Keratinocyte (primary cell): Measurements from ENCODE around the gene CSTF2T. TPM values are rescaled to one million over a fixed set of nuclear protein-coding genes. Genes with fewer than 3 reads are reported as not detected.

Experiments used
- DNase-seq: peaks from one replicate; pipeline ENCODE4 v3.0.0-alpha.2; 2011; ENCODE audit warnings: low read depth, missing footprints, low spot score
- FAIRE-seq: peaks from 2 replicates; lab custom pipeline; 2011; peaks lifted over from hg19 to GRCh38; lab: Jason Lieb, UNC
- H2AFZ ChIP-seq: 2 replicates; pipeline ENCODE4 v1.6.0; 2012; ENCODE audit warnings: low read length, control low read depth, inconsistent platforms; ENCODE audit not compliant: control insufficient read depth
- H3K27ac ChIP-seq: 2 replicates; pipeline ENCODE4 v1.5.1; 2011; ENCODE audit warnings: low read length; ENCODE audit not compliant: control insufficient read depth, insufficient read depth
- H3K27me3 ChIP-seq: 3 replicates; pipeline ENCODE4 v1.6.0; 2011; ENCODE audit warnings: low read length; ENCODE audit not compliant: control insufficient read depth, insufficient read depth; ENCODE audit errors: extremely low read depth
- H3K36me3 ChIP-seq, 2 experiments: 2 replicates in 1 of 2; 3 replicates in 1 of 2; pipeline ENCODE4 v1.5.1; 2011; ENCODE audit warnings: low read length in 2 of 2, mild to moderate bottlenecking in 1 of 2; ENCODE audit not compliant: control insufficient read depth in 2 of 2, insufficient read depth in 2 of 2; ENCODE audit errors: extremely low read depth in 1 of 2
- H3K4me1 ChIP-seq: 3 replicates; pipeline ENCODE4 v1.5.1; 2011; ENCODE audit warnings: low read length; ENCODE audit not compliant: control insufficient read depth, insufficient read depth; ENCODE audit errors: extremely low read depth
- H3K4me2 ChIP-seq: 3 replicates; pipeline ENCODE4 v1.6.0; 2011; ENCODE audit warnings: low read depth, low read length; ENCODE audit not compliant: control insufficient read depth, insufficient read depth; ENCODE audit errors: extremely low read depth
- H3K4me3 ChIP-seq, 3 experiments: fragments of 200-600 bp in 1 of 3; sonication (generic) in 1 of 3; 2 replicates in 2 of 3; 3 replicates in 1 of 3; pipeline ENCODE4 v1.5.1; 2011 to 2016; ENCODE audit warnings: low read length in 3 of 3, mild to moderate bottlenecking in 3 of 3, control low read depth in 2 of 3, inconsistent platforms in 1 of 3, low read depth in 1 of 3, mixed read lengths in 1 of 3, mixed run types in 1 of 3, moderate library complexity in 1 of 3; ENCODE audit not compliant: control insufficient read depth in 2 of 3, insufficient read depth in 2 of 3; ENCODE audit errors: extremely low read depth in 1 of 3
- H3K79me2 ChIP-seq: 2 replicates; pipeline ENCODE4 v1.6.0; 2012; ENCODE audit warnings: low read length; ENCODE audit not compliant: control insufficient read depth, insufficient read depth
- H3K9ac ChIP-seq: 3 replicates; pipeline ENCODE4 v1.6.0; 2011; ENCODE audit warnings: low read length; ENCODE audit not compliant: control insufficient read depth, insufficient read depth; ENCODE audit errors: extremely low read depth
- H3K9me1 ChIP-seq: 3 replicates; pipeline ENCODE4 v1.6.0; 2011; ENCODE audit warnings: low read length; ENCODE audit not compliant: control insufficient read depth, insufficient read depth; ENCODE audit errors: extremely low read depth
- H3K9me3 ChIP-seq: 2 replicates; pipeline ENCODE4 v1.5.1; 2012; ENCODE audit warnings: low read depth, low read length; ENCODE audit not compliant: control insufficient read depth
- H4K20me1 ChIP-seq: 3 replicates; pipeline ENCODE4 v1.6.0; 2011; ENCODE audit warnings: low read length; ENCODE audit not compliant: control insufficient read depth, insufficient read depth; ENCODE audit errors: extremely low read depth
- CTCF ChIP-seq, 3 experiments: IDR thresholded peaks in 1 of 3; conservative IDR thresholded peaks in 1 of 3; optimal IDR thresholded peaks in 1 of 3; 2 replicates in 2 of 3; 3 replicates in 1 of 3; pipeline versions ENCODE3 to v1.5.1; 2011; ENCODE audit warnings: low read length in 3 of 3, mild to moderate bottlenecking in 3 of 3, moderate library complexity in 2 of 3, control low read depth in 1 of 3, inconsistent platforms in 1 of 3; ENCODE audit not compliant: insufficient read depth in 2 of 3; ENCODE audit errors: extremely low read depth in 1 of 3
- EZH2 ChIP-seq: IDR thresholded peaks from one replicate; pipeline ENCODE4 v1.6.1; 2012; ENCODE audit warnings: inconsistent platforms, mild to moderate bottlenecking, low read length, moderate library complexity
- dilution Hi-C: fragments of 300-500 bp; cut with MboI; formaldehyde crosslinking; loops from one replicate; pipeline ENCODE4 v1.7.0; 2020; ENCODE audit warnings: low sequenced_read_pairs; ENCODE audit not compliant: extremely low pct_ligation_motif_present
- polyA plus RNA-seq, 5 experiments: library from polyadenylated mRNA; depleted of rRNA in 3 of 5; stranded (reverse) in 3 of 5; stranded (forward) in 1 of 5; unstranded in 1 of 5; fragments of >200 nt; gene quantifications; 1 replicate in 1 of 5; 2 replicates in 3 of 5; 3 replicates in 1 of 5; pipeline versions ENCODE4 v1.2.1 to v1.2.3, GENCODE V29; 2011 to 2012; ENCODE audit warnings: missing spikeins in 2 of 5, low read depth in 1 of 5, low replicate concordance in 1 of 5

CSTF2T gene
- polyA plus RNA-seq, 1 donor (not counting 4 experiments of a cell fraction or from before 2014, with no cell fraction given): 10.8 TPM

GRCh38 chr10:51747216-51747615, 47.8 kb upstream of the CSTF2T start:
- TF ChIP-seq CTCF (optimal IDR thresholded peaks at IDR 0.05 in 1 of 3, IDR thresholded peaks at IDR 0.05 in 1 of 3, conservative IDR thresholded peaks at IDR 0.05 in 1 of 3; ENCODE audit: extremely low read depth in 1 of 3, insufficient read depth in 2 of 3, low read length in 3 of 3) (no peak), EZH2 (no peak)
- H3K27me3 ChIP-seq: no peaks in the 10 kb centered on the region
- FAIRE-seq (no peak), DNase-seq (no peak)
- no peaks in the 10 kb centered on the region for H3K9me3 ChIP-seq
- H4K20me1 ChIP-seq: no peaks in the 10 kb centered on the region
- dilution Hi-C loops: no loop called here
- H3K4me1 ChIP-seq: no peaks in the 10 kb centered on the region
- no peaks in the 10 kb centered on the region for H3K36me3 ChIP-seq
- H2AFZ ChIP-seq: no peak overlapping the region
- no peaks in the 10 kb centered on the region for H3K79me2 ChIP-seq
- no peak overlapping the region for H3K4me2 ChIP-seq
- no peaks in the 10 kb centered on the region for H3K9me1 ChIP-seq
- no peak overlapping the region for H3K9ac ChIP-seq
- no peak overlapping the region for H3K27ac ChIP-seq
- no peak overlapping the region for H3K4me3 ChIP-seq

GRCh38 chr10:51745397-51745796, 46.0 kb upstream of the CSTF2T start:
- no peak overlapping the region for H3K4me3 ChIP-seq
- TF ChIP-seq EZH2: no peak
- no peak for TF ChIP-seq CTCF (optimal IDR thresholded peaks at IDR 0.05 in 1 of 3, IDR thresholded peaks at IDR 0.05 in 1 of 3, conservative IDR thresholded peaks at IDR 0.05 in 1 of 3; ENCODE audit: extremely low read depth in 1 of 3, insufficient read depth in 2 of 3, low read length in 3 of 3)

More at GRCh38 chr10:51745397-51745796, 46.0 kb upstream of the CSTF2T start:
- no peak overlapping the region for H2AFZ ChIP-seq
- H3K27me3 ChIP-seq: no peaks in the 10 kb centered on the region
- H3K9me3 ChIP-seq: no peaks in the 10 kb centered on the region
- no peak overlapping the region for H3K9ac ChIP-seq
- no peaks in the 10 kb centered on the region for H3K9me1 ChIP-seq
- dilution Hi-C loops: no loop called here
- no peaks in the 10 kb centered on the region for H3K36me3 ChIP-seq
- H3K27ac ChIP-seq: no peak overlapping the region
- DNase-seq (no peak), FAIRE-seq (no peak)
- no peaks in the 10 kb centered on the region for H3K79me2 ChIP-seq
- no peaks in the 10 kb centered on the region for H3K4me1 ChIP-seq
- H4K20me1 ChIP-seq: no peaks in the 10 kb centered on the region
- H3K4me2 ChIP-seq: no peak overlapping the region
